WTC11 (cell line): ENCODE results near the gene RNPEPL1.
"Not testable (repeated sequence)": the region's sequence is repeated elsewhere in the genome, so short reads cannot be mapped to it uniquely, and the experiment has no call there.

Source experiments
- SP1 ChIP-seq: sonication (generic); formaldehyde crosslinking; conservative IDR thresholded peaks from 2 replicates; pipeline ENCODE4 v1.8.1; 2022; ENCODE audit warnings: missing genetic modification reagents
- ZNF121 ChIP-seq: sonication (generic); formaldehyde crosslinking; IDR thresholded peaks from 2 replicates; pipeline ENCODE4 v1.8.0; 2023; ENCODE audit warnings: missing genetic modification reagents
- ZNF671 ChIP-seq: fragments of 250-450 bp; sonication (Bioruptor Pico); IDR thresholded peaks from 2 replicates; pipeline ENCODE4 v1.8.0; 2021; ENCODE audit warnings: mild to moderate bottlenecking
- TF ChIP-seq, protein P1 (sequence below): fragments of 200-600 bp; IDR thresholded peaks from 2 replicates; pipeline ENCODE4 v1.8.0; 2022; ENCODE audit warnings: antibody characterized with exemption

DNA sequence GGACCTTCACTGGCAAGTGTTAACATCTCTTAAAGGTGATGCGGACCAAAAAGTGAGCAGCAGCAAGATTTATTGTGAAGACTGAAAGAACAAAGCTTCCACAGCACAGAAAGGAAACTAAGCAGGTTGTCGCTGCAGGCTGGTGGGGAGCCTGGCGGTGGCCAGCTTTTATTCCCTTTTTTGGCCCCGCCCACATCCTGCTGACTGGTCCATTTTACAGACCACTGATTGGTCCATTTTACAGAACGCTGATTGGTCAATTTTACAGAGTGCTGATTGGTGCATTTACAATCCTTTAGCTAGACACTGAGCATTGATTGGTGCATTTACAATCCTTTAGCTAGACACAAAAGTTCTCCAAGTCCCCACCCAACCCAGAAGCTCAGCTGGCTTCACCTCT lies 46.4 kb upstream of the RNPEPL1 start:
- TF ChIP-seq, protein P1, sequence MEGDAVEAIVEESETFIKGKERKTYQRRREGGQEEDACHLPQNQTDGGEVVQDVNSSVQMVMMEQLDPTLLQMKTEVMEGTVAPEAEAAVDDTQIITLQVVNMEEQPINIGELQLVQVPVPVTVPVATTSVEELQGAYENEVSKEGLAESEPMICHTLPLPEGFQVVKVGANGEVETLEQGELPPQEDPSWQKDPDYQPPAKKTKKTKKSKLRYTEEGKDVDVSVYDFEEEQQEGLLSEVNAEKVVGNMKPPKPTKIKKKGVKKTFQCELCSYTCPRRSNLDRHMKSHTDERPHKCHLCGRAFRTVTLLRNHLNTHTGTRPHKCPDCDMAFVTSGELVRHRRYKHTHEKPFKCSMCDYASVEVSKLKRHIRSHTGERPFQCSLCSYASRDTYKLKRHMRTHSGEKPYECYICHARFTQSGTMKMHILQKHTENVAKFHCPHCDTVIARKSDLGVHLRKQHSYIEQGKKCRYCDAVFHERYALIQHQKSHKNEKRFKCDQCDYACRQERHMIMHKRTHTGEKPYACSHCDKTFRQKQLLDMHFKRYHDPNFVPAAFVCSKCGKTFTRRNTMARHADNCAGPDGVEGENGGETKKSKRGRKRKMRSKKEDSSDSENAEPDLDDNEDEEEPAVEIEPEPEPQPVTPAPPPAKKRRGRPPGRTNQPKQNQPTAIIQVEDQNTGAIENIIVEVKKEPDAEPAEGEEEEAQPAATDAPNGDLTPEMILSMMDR, result not testable (repeated sequence)
- not testable (repeated sequence) for TF ChIP-seq ZNF121 (CRISPR knock-in tag); SP1; ZNF671
